Raji (cell line): ENCODE data around the gene ZNF679.

Experiments used
- POLR2A ChIP-seq: IDR thresholded peaks from 2 replicates; pipeline ENCODE4 v1.6.1; 2011; ENCODE audit warnings: low read depth, low read length, control low read depth; ENCODE audit not compliant: insufficient read depth

The ZNF679 gene

DNA sequence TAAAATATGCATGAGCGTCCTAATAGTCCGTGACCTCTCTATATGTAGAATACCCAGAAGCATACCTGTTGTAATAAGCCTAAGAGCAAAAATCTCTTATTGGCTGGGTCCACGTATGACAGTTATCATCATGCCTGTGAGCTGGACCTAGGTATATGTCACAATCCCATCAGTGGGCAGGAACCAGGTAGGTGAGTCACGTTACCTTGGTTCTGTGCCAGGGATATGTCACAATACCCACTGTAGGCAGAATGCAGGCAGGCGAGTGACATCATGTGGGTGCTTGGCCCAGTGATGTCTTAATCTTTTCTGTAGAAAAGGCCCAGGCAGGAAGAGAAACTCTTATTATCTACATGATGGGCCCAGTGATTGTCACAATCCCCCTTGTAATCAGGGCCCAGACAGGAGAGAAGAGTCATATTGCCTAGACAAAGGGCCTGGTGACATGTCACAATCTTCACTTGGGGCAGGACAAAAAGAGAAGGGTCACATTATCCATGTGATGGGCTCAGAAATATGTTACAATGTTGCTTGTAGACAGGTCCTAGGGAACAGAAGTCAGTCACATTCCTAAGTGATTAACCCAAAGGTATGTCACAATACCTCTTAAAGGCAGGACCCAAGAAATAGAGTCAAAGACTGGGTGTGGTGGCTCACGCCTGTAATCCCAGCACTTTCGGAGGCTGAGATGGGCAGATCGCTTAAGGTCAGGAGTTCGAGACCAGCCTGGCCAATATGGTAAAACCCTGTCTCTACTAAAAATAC is 72.5 kb downstream of the ZNF679 start:
- TF ChIP-seq POLR2A, result no peak

DNA sequence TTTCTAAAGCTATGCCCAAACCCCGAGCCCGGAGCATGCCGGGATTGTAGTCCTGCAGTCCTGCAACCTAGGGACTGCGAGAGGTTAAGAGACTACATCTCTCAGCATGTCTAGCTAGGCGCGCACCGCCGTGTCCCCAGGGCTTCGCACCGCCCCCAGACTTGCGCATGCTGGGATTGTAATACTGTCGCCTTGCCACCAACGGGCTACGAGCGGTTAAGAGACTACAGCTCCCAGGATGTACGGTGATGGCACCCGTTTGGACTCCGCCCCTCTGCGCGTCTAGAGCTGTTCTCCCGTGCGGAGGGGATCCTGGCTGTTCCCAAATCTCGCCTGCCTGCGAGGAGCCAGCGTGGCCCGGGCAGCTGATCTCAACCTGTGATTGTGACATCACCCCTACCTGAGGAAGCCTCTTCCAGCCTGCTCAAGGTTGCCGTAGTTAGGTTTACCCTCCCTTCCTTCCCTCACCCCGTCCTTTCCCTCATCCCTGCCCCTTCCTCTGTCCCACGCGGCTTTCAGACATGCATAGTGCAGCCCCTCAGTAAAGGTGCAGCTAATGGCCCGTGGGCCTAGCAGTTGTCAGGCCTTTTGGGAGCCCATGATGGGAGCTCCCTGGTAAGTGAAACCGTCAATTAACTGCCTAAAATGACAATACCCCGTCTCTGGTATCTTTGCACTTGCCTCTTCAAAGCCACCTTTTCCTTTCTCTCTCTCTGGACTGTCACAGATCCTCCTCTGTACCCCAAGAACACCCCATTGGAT is 79.2 kb downstream of the ZNF679 start:
- peak; percentile 89 for TF ChIP-seq POLR2A

DNA sequence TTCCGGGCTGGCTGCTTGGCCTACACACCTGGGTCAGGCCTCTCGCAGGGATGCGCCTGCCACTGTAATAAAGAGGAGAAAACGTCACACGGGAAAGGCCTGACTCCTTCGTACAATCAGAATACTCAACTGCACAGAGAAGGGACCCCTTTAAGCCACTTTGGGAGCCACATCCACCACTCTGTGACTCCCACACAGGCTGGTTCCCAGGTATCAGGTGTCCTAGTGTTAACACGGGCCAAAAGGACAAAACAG is 79.7 kb downstream of the ZNF679 start:
- no peak for TF ChIP-seq POLR2A

DNA sequence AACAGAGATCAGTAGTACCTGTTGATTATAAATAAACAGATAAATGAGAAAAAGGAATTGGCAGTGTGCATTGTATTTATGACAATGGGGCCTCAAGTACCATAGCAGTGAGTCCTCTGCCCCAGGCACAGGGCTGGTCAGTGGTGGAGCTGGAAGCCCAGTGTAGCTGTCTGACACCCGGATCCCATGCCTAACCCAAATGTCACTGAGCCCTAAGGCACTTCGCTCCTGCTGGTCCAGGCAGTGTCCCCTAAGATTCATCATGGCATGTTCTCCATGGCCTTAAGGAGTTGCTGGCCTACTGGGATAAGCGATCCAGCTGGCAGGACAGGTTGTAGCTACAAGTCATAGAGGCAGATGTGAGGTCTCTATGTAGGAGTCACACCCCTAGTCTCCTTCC is 82.2 kb downstream of the ZNF679 start:
- TF ChIP-seq POLR2A, result no peak

DNA sequence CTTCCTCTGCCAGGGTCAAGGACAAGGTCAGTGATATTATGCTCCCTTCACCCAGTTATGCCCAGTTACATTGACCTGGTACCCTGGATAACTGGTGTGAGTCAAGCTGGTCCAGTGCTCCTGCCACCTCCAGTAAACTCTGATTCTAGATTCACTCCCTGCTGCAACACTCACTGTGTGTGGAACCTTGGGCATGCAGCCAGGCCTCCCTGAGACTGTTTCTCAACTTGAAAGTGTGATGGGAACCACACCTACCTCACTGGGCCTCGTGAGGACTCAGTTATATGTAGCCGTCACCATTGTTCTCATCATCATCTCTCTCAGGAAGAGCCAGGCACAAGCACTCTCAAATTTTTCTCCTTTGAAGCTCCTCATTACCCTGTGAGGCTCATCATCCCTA is 84.6 kb downstream of the ZNF679 start:
- no peak for TF ChIP-seq POLR2A

GRCh38 chr7:64313740-64314491 is 85.6 kb downstream of the ZNF679 start, which contains the start of gene ZNF736:
TSS of gene ZNF736 (plus strand) at chr7:64313961. CDS start at chr7:64314151, 190 bp downstream.
- peak; percentile 88 for TF ChIP-seq POLR2A

DNA sequence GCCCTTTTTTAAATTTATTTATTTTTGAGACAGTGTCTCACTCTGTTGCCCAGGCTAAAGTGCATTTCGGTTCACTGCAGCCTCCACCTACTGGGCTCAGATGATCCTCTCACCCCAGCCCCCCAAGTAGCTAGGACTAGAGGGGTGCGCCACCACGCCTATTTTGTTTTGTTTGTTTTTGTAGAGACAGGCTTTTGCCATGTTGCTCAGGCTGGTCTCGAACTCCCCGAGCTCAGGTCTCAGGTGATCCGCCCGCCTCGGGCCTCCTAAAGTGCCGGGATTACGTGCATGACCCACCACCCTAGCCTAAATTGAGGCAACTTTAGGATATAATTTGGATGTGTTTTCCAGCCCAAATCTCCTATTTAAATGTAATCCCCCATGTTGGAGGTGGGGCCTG is 86.3 kb downstream of the ZNF679 start:
- no peak for TF ChIP-seq POLR2A
